CD14-positive monocyte (primary cell): ENCODE measurements around the gene CMYA5. TPM values are rescaled to one million over a fixed set of nuclear protein-coding genes. Genes with fewer than 3 reads are reported as not detected.

Experiments
- DNase-seq, 3 donors: peaks; one replicate each; pipeline ENCODE4 v3.0.0-alpha.2; 2011 to 2022
- H2AFZ ChIP-seq: 2 replicates; pipeline ENCODE4 v1.6.0; 2012; ENCODE audit warnings: mild to moderate bottlenecking, low read depth, low read length, inconsistent platforms; ENCODE audit not compliant: insufficient read depth, poor library complexity, severe bottlenecking
- H3K27ac ChIP-seq, 2 donors: 1 replicate in 1 of 2; 2 replicates in 1 of 2; pipeline ENCODE4 v1.5.1; 2012 to 2013; ENCODE audit warnings: low read length in 2 of 2, control low read depth in 1 of 2, inconsistent platforms in 1 of 2, low read depth in 1 of 2, mild to moderate bottlenecking in 1 of 2
- H3K27me3 ChIP-seq, 2 donors: one replicate each; pipeline versions ENCODE4 v1.6.0 to v1.6.1; 2011 to 2013; ENCODE audit warnings: low read length in 2 of 2; ENCODE audit not compliant: control insufficient read depth in 2 of 2, insufficient read depth in 2 of 2
- H3K36me3 ChIP-seq, 2 donors: replicated peaks in 1 of 2; 1 replicate in 1 of 2; 2 replicates in 1 of 2; pipeline versions ENCODE4 v1.5.1 to v1.6.1; 2012 to 2013; ENCODE audit warnings: low read length in 2 of 2, control low read depth in 1 of 2, inconsistent platforms in 1 of 2, mild to moderate bottlenecking in 1 of 2; ENCODE audit not compliant: insufficient read depth in 2 of 2, control insufficient read depth in 1 of 2
- H3K4me1 ChIP-seq, 2 donors: 1 replicate in 1 of 2; 2 replicates in 1 of 2; pipeline versions ENCODE4 v1.5.1 to v1.6.1; 2012 to 2013; ENCODE audit warnings: low read length in 2 of 2, control low read depth in 1 of 2, inconsistent platforms in 1 of 2, mild to moderate bottlenecking in 1 of 2, moderate library complexity in 1 of 2; ENCODE audit not compliant: insufficient read depth in 2 of 2, control insufficient read depth in 1 of 2
- H3K4me2 ChIP-seq: replicated peaks from 2 replicates; pipeline ENCODE3; 2012; ENCODE audit warnings: low read length, moderate library complexity, mild to moderate bottlenecking; ENCODE audit not compliant: poor library complexity, severe bottlenecking; ENCODE audit errors: extremely low read depth
- H3K4me3 ChIP-seq, 3 experiments: fragments of 200-600 bp in 1 of 3; sonication (generic) in 1 of 3; replicated peaks in 1 of 3; 1 replicate in 2 of 3; 2 replicates in 1 of 3; pipeline ENCODE4 v1.5.1; 2011 to 2013; ENCODE audit warnings: low read length in 3 of 3, mild to moderate bottlenecking in 3 of 3, control low read depth in 2 of 3, low read depth in 2 of 3, inconsistent platforms in 1 of 3, moderate library complexity in 1 of 3
- H3K79me2 ChIP-seq: 2 replicates; pipeline ENCODE4 v1.6.0; 2012; ENCODE audit warnings: mild to moderate bottlenecking, control low read depth, inconsistent platforms, low read length, moderate library complexity; ENCODE audit not compliant: insufficient read depth
- H3K9ac ChIP-seq: 2 replicates; pipeline ENCODE4 v1.6.0; 2017; ENCODE audit warnings: low read length, mild to moderate bottlenecking; ENCODE audit not compliant: insufficient read depth, poor library complexity, severe bottlenecking
- H3K9me3 ChIP-seq, 2 donors: replicated peaks in 1 of 2; 1 replicate in 1 of 2; 2 replicates in 1 of 2; pipeline versions ENCODE4 v1.5.1 to v1.6.1; 2012 to 2013; ENCODE audit warnings: low read length in 2 of 2, control low read depth in 1 of 2; ENCODE audit not compliant: control insufficient read depth in 1 of 2, insufficient read depth in 1 of 2
- H4K20me1 ChIP-seq: 2 replicates; pipeline ENCODE4 v1.6.0; 2012; ENCODE audit warnings: mild to moderate bottlenecking, low read length, control low read depth, moderate library complexity; ENCODE audit not compliant: insufficient read depth
- H3K27ac Mint-ChIP-seq, 7 donors: one replicate each; pipeline ENCODE4 v1.8.0; 2020; ENCODE audit warnings: mild to moderate bottlenecking in 7 of 7, mixed read lengths in 7 of 7, moderate library complexity in 6 of 7, inconsistent platforms in 2 of 7
- H3K27me3 Mint-ChIP-seq, 3 donors: one replicate each; pipeline ENCODE4 v1.8.0; 2021 to 2022; ENCODE audit warnings: low read depth in 3 of 3, mild to moderate bottlenecking in 3 of 3, mixed read lengths in 3 of 3, moderate library complexity in 3 of 3, inconsistent platforms in 1 of 3
- H3K36me3 Mint-ChIP-seq, 2 donors: one replicate each; pipeline ENCODE4 v1.8.0; 2020; ENCODE audit warnings: mixed read lengths in 2 of 2, inconsistent platforms in 1 of 2, mild to moderate bottlenecking in 1 of 2
- H3K4me1 Mint-ChIP-seq: one replicate; pipeline ENCODE4 v1.8.0; 2020; ENCODE audit warnings: mild to moderate bottlenecking, mixed read lengths
- H3K4me3 Mint-ChIP-seq, 2 donors: one replicate each; pipeline ENCODE4 v1.8.0; 2020; ENCODE audit warnings: mild to moderate bottlenecking in 2 of 2, mixed read lengths in 2 of 2, moderate library complexity in 1 of 2
- H3K9me3 Mint-ChIP-seq, 7 donors: one replicate each; pipeline ENCODE4 v1.8.0; 2020 to 2022; ENCODE audit warnings: mixed read lengths in 7 of 7, mild to moderate bottlenecking in 6 of 7, moderate library complexity in 6 of 7, inconsistent platforms in 2 of 7
- WGBS: methylation state at CpG from one replicate; pipeline ENCODE4 v1.1.5; 2013; ENCODE audit warnings: missing lambda C conversion rate; ENCODE audit not compliant: insufficient coverage; 5-methylcytosine and 5-hydroxymethylcytosine counted together
- intact Hi-C, 2 donors: fragments of 100-400 bp; cut with micrococcal nuclease; formaldehyde crosslinking; loops; one replicate each; pipeline versions ENCODE4 v1.15.0 to v1.15.1; 2023
- polyA plus RNA-seq, 3 donors: library from polyadenylated mRNA; depleted of rRNA in 1 of 3; unstranded in 2 of 3; stranded (reverse) in 1 of 3; fragments of 300-500 nt in 2 of 3; fragments of >200 nt in 1 of 3; fragmentation: Illumina TruSeq in 2 of 3; gene quantifications; 1 replicate in 2 of 3; 2 replicates in 1 of 3; pipeline ENCODE4 v1.2.3, GENCODE V29; 2012 to 2021
- TF ChIP-seq, protein P1 (sequence below): fragments of 200-600 bp; IDR thresholded peaks from one replicate; pipeline ENCODE4 v1.8.0; 2022; ENCODE audit warnings: antibody characterized with exemption, mild to moderate bottlenecking

The CMYA5 gene
- polyA plus RNA-seq, 3 donors, result 0.01 to 0.17 TPM; not detected in 1

DNA sequence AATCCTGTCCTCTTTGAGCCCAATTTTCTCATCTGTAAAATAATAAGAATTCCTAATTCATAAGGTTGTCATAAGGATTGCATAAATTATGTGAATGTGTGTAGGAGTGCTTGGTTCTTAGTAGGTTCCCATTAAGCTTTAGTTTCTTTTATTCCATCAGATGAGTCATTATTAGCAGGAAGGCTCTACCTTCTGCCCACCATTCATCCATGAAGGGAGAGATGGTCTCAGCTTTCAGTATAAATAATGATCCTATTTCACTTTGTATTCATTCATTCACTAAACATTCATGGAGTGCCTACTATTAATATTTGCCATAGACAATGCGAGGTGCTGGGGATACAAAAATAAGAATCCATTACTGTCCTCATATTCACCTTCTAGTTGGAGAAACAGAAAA is 3.0 kb downstream of the CMYA5 start:
- Histone ChIP-seq H3K4me2 (no peak overlapping the region), H3K79me2 (no peaks in the 10 kb centered on the region), H3K27ac (no peak overlapping the region), H3K9ac (no peak overlapping the region), H3K27me3 (no peaks in the 10 kb centered on the region), H4K20me1 (no peaks in the 10 kb centered on the region), H3K4me3 (no peak overlapping the region), H3K36me3 (peaks cover 5 to 11% of the 10 kb centered on the region in 2 donors), H3K9me3 (peaks cover 7% of the 10 kb centered on the region in 2 donors), H2AFZ (no peak overlapping the region), H3K4me1 (peaks cover 9 to 10% of the 10 kb centered on the region in 2 donors)
- no peak for DNase-seq
- H3K4me1 Mint-ChIP-seq, result peaks cover 23% of the 10 kb centered on the region
- H3K27ac Mint-ChIP-seq, result no peak overlapping the region
- no peak overlapping the region for H3K4me3 Mint-ChIP-seq
- H3K36me3 Mint-ChIP-seq, result peaks cover 19 to 25% of the 10 kb centered on the region in 2 donors
- WGBS, result no CpG with 5 or more reads among the region's 1 CpG
- H3K27me3 Mint-ChIP-seq, result peaks cover 0 to 3% (median 0%) of the 10 kb centered on the region in 3 donors
- intact Hi-C loops, result no loop called here
- TF ChIP-seq, protein P1, sequence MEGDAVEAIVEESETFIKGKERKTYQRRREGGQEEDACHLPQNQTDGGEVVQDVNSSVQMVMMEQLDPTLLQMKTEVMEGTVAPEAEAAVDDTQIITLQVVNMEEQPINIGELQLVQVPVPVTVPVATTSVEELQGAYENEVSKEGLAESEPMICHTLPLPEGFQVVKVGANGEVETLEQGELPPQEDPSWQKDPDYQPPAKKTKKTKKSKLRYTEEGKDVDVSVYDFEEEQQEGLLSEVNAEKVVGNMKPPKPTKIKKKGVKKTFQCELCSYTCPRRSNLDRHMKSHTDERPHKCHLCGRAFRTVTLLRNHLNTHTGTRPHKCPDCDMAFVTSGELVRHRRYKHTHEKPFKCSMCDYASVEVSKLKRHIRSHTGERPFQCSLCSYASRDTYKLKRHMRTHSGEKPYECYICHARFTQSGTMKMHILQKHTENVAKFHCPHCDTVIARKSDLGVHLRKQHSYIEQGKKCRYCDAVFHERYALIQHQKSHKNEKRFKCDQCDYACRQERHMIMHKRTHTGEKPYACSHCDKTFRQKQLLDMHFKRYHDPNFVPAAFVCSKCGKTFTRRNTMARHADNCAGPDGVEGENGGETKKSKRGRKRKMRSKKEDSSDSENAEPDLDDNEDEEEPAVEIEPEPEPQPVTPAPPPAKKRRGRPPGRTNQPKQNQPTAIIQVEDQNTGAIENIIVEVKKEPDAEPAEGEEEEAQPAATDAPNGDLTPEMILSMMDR, result no peak
- peaks cover 5 to 11% (median 10%) of the 10 kb centered on the region in 7 donors for H3K9me3 Mint-ChIP-seq

DNA sequence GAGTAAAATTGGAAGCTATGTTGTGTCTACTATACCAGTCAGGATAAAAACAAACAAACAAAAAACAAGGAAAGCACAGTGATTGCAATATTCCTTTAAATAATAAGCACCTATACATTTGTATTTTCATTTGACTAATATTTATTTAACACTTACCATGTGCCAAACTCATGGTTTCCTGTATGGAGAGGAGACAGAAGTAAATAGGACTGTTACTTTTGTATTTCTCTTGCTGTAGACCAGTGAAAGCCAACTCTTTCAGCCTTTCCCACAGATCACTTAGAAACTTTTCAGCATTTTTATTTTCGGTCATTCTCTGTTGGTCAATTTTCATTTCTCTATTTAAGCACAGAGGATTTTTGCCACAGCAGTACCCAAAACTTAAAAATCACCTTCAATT is 4.5 kb downstream of the CMYA5 start:
- intact Hi-C loops, result no loop called here
- Histone ChIP-seq H3K4me1 (peaks cover 25 to 26% of the 10 kb centered on the region in 2 donors), H3K4me3 (no peak overlapping the region), H2AFZ (no peak overlapping the region), H3K9ac (no peak overlapping the region), H3K4me2 (no peak overlapping the region), H3K27ac (no peak overlapping the region), H4K20me1 (no peaks in the 10 kb centered on the region), H3K36me3 (no peaks in the 10 kb centered on the region), H3K9me3 (peaks cover 0 to 3% of the 10 kb centered on the region in 2 donors), H3K79me2 (no peaks in the 10 kb centered on the region), H3K27me3 (no peaks in the 10 kb centered on the region)
- Mint-ChIP-seq H3K27me3 (peaks cover 0 to 3% (median 0%) of the 10 kb centered on the region in 3 donors), H3K4me3 (no peak overlapping the region), H3K4me1 (peaks cover 39% of the 10 kb centered on the region), H3K9me3 (peaks cover 0 to 4% (median 2%) of the 10 kb centered on the region in 7 donors), H3K27ac (no peak overlapping the region), H3K36me3 (peaks cover 8 to 10% of the 10 kb centered on the region in 2 donors)
- DNase-seq, result no peak
- TF ChIP-seq, protein P1, result no peak
- WGBS, result 40% methylated on average over 1 of the region's 1 CpG
